SK-N-SH (cell line): Measurements from ENCODE around the gene FLYWCH2. TPM values are rescaled to one million over a fixed set of nuclear protein-coding genes. Genes with fewer than 3 reads are reported as not detected.
"Not testable (repeated sequence)": the region's sequence is repeated elsewhere in the genome, so short reads cannot be mapped to it uniquely, and the experiment has no call there.

Experiments
- CTCF ChIA-PET: fragments of 300-600, 350-600 bp; formaldehyde crosslinking; extraction: SDS; loops from one replicate; lab custom pipeline; 2021; lab: Yijun Ruan, JAX
- POLR2A ChIA-PET: fragments of 350-600 bp; sonication (Branson Sonifier 250); formaldehyde crosslinking; extraction: SDS; loops from one replicate; lab custom pipeline; 2020; ENCODE audit warnings: antibody characterized with exemption, inconsistent platforms; lab: Yijun Ruan, JAX
- DNase-seq: peaks from one replicate; pipeline ENCODE4 v3.0.0; 2012
- H2AFZ ChIP-seq: fragments of 200-600 bp; sonication (generic); 2 replicates; pipeline ENCODE4 v1.8.1; 2016; ENCODE audit warnings: antibody characterized with exemption, mild to moderate bottlenecking, low read depth
- H3F3A ChIP-seq: fragments of 200-600 bp; sonication (generic); replicated peaks from 2 replicates; pipeline ENCODE3; 2016; ENCODE audit warnings: antibody characterized with exemption, mild to moderate bottlenecking; ENCODE audit not compliant: insufficient read depth
- H3K27ac ChIP-seq, 2 experiments: fragments of 200-500 bp in 1 of 2; fragments of 200-600 bp in 1 of 2; sonication (Bioruptor generic) in 1 of 2; sonication (generic), shearing (Covaris generic) in 1 of 2; 2 replicates each; pipeline versions ENCODE4 v1.5.1 to v1.6.1; 2014 to 2016; ENCODE audit warnings: low read depth in 2 of 2, inconsistent platforms in 1 of 2, low read length in 1 of 2, mild to moderate bottlenecking in 1 of 2, mixed read lengths in 1 of 2
- H3K27me3 ChIP-seq: fragments of 200-600 bp; sonication (generic), shearing (Covaris generic); 2 replicates; pipeline ENCODE4 v1.6.1; 2016; ENCODE audit warnings: mixed run types; ENCODE audit not compliant: insufficient read depth
- H3K36me3 ChIP-seq, 2 experiments: fragments of 200-500 bp in 1 of 2; fragments of 200-600 bp in 1 of 2; sonication (Bioruptor generic) in 1 of 2; sonication (generic) in 1 of 2; replicated peaks in 1 of 2; 2 replicates each; pipeline versions ENCODE3 to v1.5.1; 2014 to 2016; ENCODE audit warnings: low read length in 1 of 2, mild to moderate bottlenecking in 1 of 2; ENCODE audit not compliant: insufficient read depth in 2 of 2, control insufficient read depth in 1 of 2
- H3K4me1 ChIP-seq, 2 experiments: fragments of 200-500 bp in 1 of 2; fragments of 200-600 bp in 1 of 2; sonication (Bioruptor generic) in 1 of 2; sonication (generic), shearing (Covaris generic) in 1 of 2; 2 replicates each; pipeline versions ENCODE4 v1.5.1 to v1.6.1; 2014 to 2016; ENCODE audit warnings: low read depth in 1 of 2, low read length in 1 of 2, mixed run types in 1 of 2; ENCODE audit not compliant: insufficient read depth in 2 of 2, control insufficient read depth in 1 of 2
- H3K4me2 ChIP-seq: fragments of 200-600 bp; sonication (generic), shearing (Covaris generic); 2 replicates; pipeline ENCODE4 v1.6.1; 2017; ENCODE audit warnings: mixed run types
- H3K4me3 ChIP-seq, 2 experiments: fragments of 200-500 bp in 1 of 2; fragments of 200-600 bp in 1 of 2; sonication (Bioruptor generic) in 1 of 2; sonication (generic), shearing (Covaris generic) in 1 of 2; 2 replicates each; pipeline versions ENCODE4 v1.5.1 to v1.8.1; 2014 to 2016; ENCODE audit warnings: low read depth in 2 of 2, inconsistent platforms in 1 of 2, low read length in 1 of 2, mild to moderate bottlenecking in 1 of 2, mixed read lengths in 1 of 2, moderate library complexity in 1 of 2
- H3K79me2 ChIP-seq: fragments of 200-600 bp; sonication (generic); 2 replicates; pipeline ENCODE4 v1.8.1; 2017; ENCODE audit warnings: mild to moderate bottlenecking; ENCODE audit not compliant: insufficient read depth
- H3K9ac ChIP-seq: fragments of 200-600 bp; sonication (generic); 2 replicates; pipeline ENCODE4 v1.6.1; 2017; ENCODE audit warnings: mixed run types
- H3K9me2 ChIP-seq: fragments of 200-600 bp; sonication (generic); 2 replicates; pipeline ENCODE4 v1.6.1; 2017; ENCODE audit warnings: mixed run types
- H3K9me3 ChIP-seq: fragments of 200-600 bp; sonication (generic); 2 replicates; pipeline ENCODE4 v1.6.1; 2017; ENCODE audit warnings: mixed run types, mild to moderate bottlenecking, moderate library complexity
- H4K20me1 ChIP-seq: fragments of 200-600 bp; sonication (generic); 2 replicates; pipeline ENCODE4 v1.6.1; 2017; ENCODE audit warnings: mild to moderate bottlenecking, mixed run types; ENCODE audit not compliant: insufficient read depth
- CTCF ChIP-seq: fragments of 200-600 bp; sonication (generic); IDR thresholded peaks from 2 replicates; pipeline ENCODE4 v1.6.1; 2017; ENCODE audit warnings: antibody characterized with exemption, mild to moderate bottlenecking, moderate library complexity
- EP300 ChIP-seq, 2 experiments: IDR thresholded peaks; 2 replicates each; pipeline versions ENCODE4 v1.4.0 to v1.6.1; 2012; ENCODE audit warnings: borderline replicate concordance in 1 of 2, low read depth in 1 of 2, low read length in 1 of 2
- FOXM1 ChIP-seq: IDR thresholded peaks from 2 replicates; pipeline ENCODE4 v1.4.0; 2012; ENCODE audit warnings: low read depth, mild to moderate bottlenecking
- GABPA ChIP-seq: IDR thresholded peaks from 2 replicates; pipeline ENCODE4 v1.4.0; 2012; ENCODE audit warnings: low read depth, mild to moderate bottlenecking
- JUND ChIP-seq: IDR thresholded peaks from 2 replicates; pipeline ENCODE4 v1.4.0; 2012
- MAX ChIP-seq: IDR thresholded peaks from 2 replicates; pipeline ENCODE4 v1.4.0; 2012; ENCODE audit warnings: low read depth
- NRF1 ChIP-seq: IDR thresholded peaks from 2 replicates; pipeline ENCODE4 v1.6.1; 2012; ENCODE audit warnings: low read depth, mild to moderate bottlenecking, low read length
- POLR2AphosphoS5 ChIP-seq: IDR thresholded peaks from 2 replicates; pipeline ENCODE4 v1.6.1; 2012; ENCODE audit warnings: low read depth, low read length
- RAD21 ChIP-seq: IDR thresholded peaks from 2 replicates; pipeline ENCODE4 v1.6.1; 2012; ENCODE audit warnings: mild to moderate bottlenecking, low read length
- RFX5 ChIP-seq: IDR thresholded peaks from 2 replicates; pipeline ENCODE4 v1.6.1; 2012; ENCODE audit warnings: mild to moderate bottlenecking, improper control_type of control experiment, low read length
- RXRA ChIP-seq: IDR thresholded peaks from 2 replicates; pipeline ENCODE4 v1.4.0; 2012; ENCODE audit warnings: low read depth, mild to moderate bottlenecking, borderline replicate concordance
- SIN3A ChIP-seq: IDR thresholded peaks from 2 replicates; pipeline ENCODE4 v1.6.1; 2012; ENCODE audit warnings: low read depth, mild to moderate bottlenecking, low read length, moderate library complexity, borderline replicate concordance
- TCF12 ChIP-seq: IDR thresholded peaks from 2 replicates; pipeline ENCODE4 v1.4.0; 2012
- TEAD4 ChIP-seq: IDR thresholded peaks from 2 replicates; pipeline ENCODE4 v1.4.0; 2012; ENCODE audit warnings: mild to moderate bottlenecking, borderline replicate concordance; ENCODE audit not compliant: insufficient read depth
- USF1 ChIP-seq: IDR thresholded peaks from 2 replicates; pipeline ENCODE4 v1.4.0; 2012; ENCODE audit warnings: low read depth, borderline replicate concordance
- USF2 ChIP-seq: fragments of 150-350 bp; IDR thresholded peaks from 2 replicates; pipeline ENCODE4 v1.6.1; 2017; ENCODE audit warnings: antibody characterized with exemption, low read length, low read depth, borderline replicate concordance
- YY1 ChIP-seq: IDR thresholded peaks from 2 replicates; pipeline ENCODE4 v1.4.0; 2012; ENCODE audit warnings: low read depth, mild to moderate bottlenecking
- ZBTB33 ChIP-seq: IDR thresholded peaks from 2 replicates; pipeline ENCODE4 v1.4.0; 2012; ENCODE audit warnings: low read depth, borderline replicate concordance
- WGBS: methylation state at CpG from one replicate; pipeline ENCODE4 v1.1.6; 2017; ENCODE audit warnings: low lambda C conversion rate; 5-methylcytosine and 5-hydroxymethylcytosine counted together
- polyA plus RNA-seq, 3 experiments: library from polyadenylated mRNA; depleted of rRNA; stranded (reverse); fragments of >200 nt; gene quantifications; 2 replicates each; pipeline ENCODE4 v1.2.3, GENCODE V29; 2012

Gene FLYWCH2
- polyA plus RNA-seq, 1 of the 3 experiments (the other 2 are of a cell fraction), result 64.8 TPM

- no peak for TF ChIP-seq EP300 (IDR thresholded peaks at IDR 0.05; ENCODE audit: borderline replicate concordance in 1 of 2, low read depth in 1 of 2, low read length in 1 of 2)
- no peak for TF ChIP-seq USF2
- peak; percentile 85 for TF ChIP-seq RAD21
- no peak for TF ChIP-seq TCF12
- peak; percentile 77 for TF ChIP-seq MAX
- TF ChIP-seq TEAD4, result no peak
- peak; percentile 54; the same call in 1 of the 2 replicates for TF ChIP-seq RFX5
Measured at GRCh38 chr16:2927010-2927646, 44.1 kb downstream of the FLYWCH2 start (continued).

- H3K4me2 ChIP-seq, H3K9ac ChIP-seq, H3K27me3 ChIP-seq, H3K79me2 ChIP-seq, POLR2A ChIA-PET, H3K4me3 ChIP-seq, H3K4me1 ChIP-seq, H3K9me2 ChIP-seq, H3F3A ChIP-seq, H3K9me3 ChIP-seq, DNase-seq, H3K27ac ChIP-seq, H4K20me1 ChIP-seq, H2AFZ ChIP-seq: not testable (repeated sequence)
- CTCF ChIA-PET, result interaction anchor here (0.9 to 2.9 kb wide), 4 partner anchors 9 to 29 kb away, joined by 3 to 18 read pairs (median 6); no protein-coding TSS in a partner anchor
- peaks cover 0 to 15% of the 10 kb centered on the region in 2 experiments for H3K36me3 ChIP-seq
- 95% methylated on average over 4 of the region's 4 CpGs for WGBS
Measured at GRCh38 chr16:2928151-2928550, 45.1 kb downstream of the FLYWCH2 start.

GRCh38 chr16:2928796-2929195, 45.8 kb downstream of the FLYWCH2 start:
- H3K4me3 ChIP-seq, result no peak overlapping the region
- no peaks in the 10 kb centered on the region for H4K20me1 ChIP-seq
- no peaks in the 10 kb centered on the region for H3K79me2 ChIP-seq
- peaks cover 0 to 5% of the 10 kb centered on the region in 2 experiments; a peak in 1 of 4 replicates for H3K4me1 ChIP-seq
- no peak overlapping the region for H2AFZ ChIP-seq
- CTCF ChIA-PET, result interaction anchor here (0.7 to 0.9 kb wide), 2 partner anchors 10 to 136 kb away, joined by 3 read pairs; no protein-coding TSS in a partner anchor
- H3F3A ChIP-seq, result peaks cover 5% of the 10 kb centered on the region
- WGBS, result 96% methylated on average over 4 of the region's 11 CpGs
- no peak overlapping the region for H3K4me2 ChIP-seq
- H3K27ac ChIP-seq, result no peak overlapping the region
- DNase-seq, result no peak
- no peak overlapping the region for H3K9ac ChIP-seq
- TF ChIP-seq POLR2AphosphoS5 (no peak), ZBTB33 (no peak), EP300 (IDR thresholded peaks at IDR 0.05; ENCODE audit: borderline replicate concordance in 1 of 2, low read depth in 1 of 2, low read length in 1 of 2) (no peak), CTCF (no peak), SIN3A (no peak), RFX5 (no peak), TCF12 (no peak), USF2 (no peak), FOXM1 (no peak), RXRA (no peak), GABPA (no peak), NRF1 (no peak), JUND (no peak), USF1 (no peak), YY1 (no peak)
- TF ChIP-seq, all 33 proteins: peak for 0
- POLR2A ChIA-PET, result no interaction called here
- Histone ChIP-seq H3K27me3 (no peaks in the 10 kb centered on the region), H3K36me3 (peaks cover 0 to 18% of the 10 kb centered on the region in 2 experiments), H3K9me2 (no peaks in the 10 kb centered on the region), H3K9me3 (no peaks in the 10 kb centered on the region)
